Naive thymus-derived CD8-positive, alpha-beta T cell (primary cell): Measurements from ENCODE around the gene PHF23. TPM values are rescaled to one million over a fixed set of nuclear protein-coding genes. Genes with fewer than 3 reads are reported as not detected.

Source experiments
- ATAC-seq, 2 donors: fragments of 150-1000 bp; cut with Tn5 transposase in 1 of 2; sonication (Bioruptor Pico), chemical (Tn5 transposase) in 1 of 2; 1 replicate in 1 of 2; 2 replicates in 1 of 2; pipeline ENCODE4 v1.10.0; 2021; ENCODE audit warnings: mild to moderate bottlenecking in 2 of 2, moderate library complexity in 2 of 2
- POLR2A ChIA-PET: fragments of 350-600 bp; sonication (Branson Sonifier 250); formaldehyde crosslinking; loops from one replicate; lab custom pipeline; 2021; ENCODE audit warnings: antibody characterized with exemption; lab: Charles Lee
- DNase-seq, 10 donors: peaks; one replicate each; pipeline versions ENCODE4 v3.0.0 to v3.0.0-alpha.2; 2020 to 2022
- H3K27ac Mint-ChIP-seq, 10 donors: one replicate each; pipeline ENCODE4 v1.8.0; 2020 to 2022; ENCODE audit warnings: mild to moderate bottlenecking in 10 of 10, mixed read lengths in 10 of 10, moderate library complexity in 4 of 10, inconsistent platforms in 1 of 10
- H3K27me3 Mint-ChIP-seq, 5 donors: one replicate each; pipeline ENCODE4 v1.8.0; 2021 to 2022; ENCODE audit warnings: mixed read lengths in 5 of 5
- H3K36me3 Mint-ChIP-seq, 3 donors: one replicate each; pipeline ENCODE4 v1.8.0; 2020 to 2022; ENCODE audit warnings: mixed read lengths in 3 of 3, mild to moderate bottlenecking in 2 of 3, inconsistent platforms in 1 of 3
- H3K4me1 Mint-ChIP-seq, 4 donors: one replicate each; pipeline ENCODE4 v1.8.0; 2021 to 2022; ENCODE audit warnings: mixed read lengths in 4 of 4
- H3K4me3 Mint-ChIP-seq, 10 donors: one replicate each; pipeline ENCODE4 v1.8.0; 2020 to 2022; ENCODE audit warnings: mild to moderate bottlenecking in 10 of 10, mixed read lengths in 10 of 10, moderate library complexity in 6 of 10, inconsistent platforms in 1 of 10
- H3K9me3 Mint-ChIP-seq, 9 donors: one replicate each; pipeline ENCODE4 v1.8.0; 2020 to 2022; ENCODE audit warnings: mixed read lengths in 9 of 9, mild to moderate bottlenecking in 3 of 9, inconsistent platforms in 1 of 9, moderate library complexity in 1 of 9
- microRNA-seq: library from miRNA; unstranded; fragments of <30 nt; microRNA quantifications from one replicate; pipeline ENCODE4 v1.2.0, GENCODE V29; 2022; ENCODE audit warnings: borderline microRNAs expressed
- polyA plus RNA-seq, 3 donors: library from polyadenylated mRNA; unstranded; fragments of 300-500 nt; fragmentation: Illumina TruSeq; gene quantifications; one replicate each; pipeline ENCODE4 v1.2.3, GENCODE V29; 2021
- total RNA-seq, 8 experiments: library from RNA in 2 of 8; stranded (reverse) in 2 of 8; gene quantifications; one replicate each; pipeline ENCODE4 v1.2.3 and lab custom pipeline; 2021 to 2026

Gene PHF23
- total and polyA plus RNA-seq, 5 experiments from 2014 or later = 18.1 to 53.9 (median 35.7) TPM

DNA sequence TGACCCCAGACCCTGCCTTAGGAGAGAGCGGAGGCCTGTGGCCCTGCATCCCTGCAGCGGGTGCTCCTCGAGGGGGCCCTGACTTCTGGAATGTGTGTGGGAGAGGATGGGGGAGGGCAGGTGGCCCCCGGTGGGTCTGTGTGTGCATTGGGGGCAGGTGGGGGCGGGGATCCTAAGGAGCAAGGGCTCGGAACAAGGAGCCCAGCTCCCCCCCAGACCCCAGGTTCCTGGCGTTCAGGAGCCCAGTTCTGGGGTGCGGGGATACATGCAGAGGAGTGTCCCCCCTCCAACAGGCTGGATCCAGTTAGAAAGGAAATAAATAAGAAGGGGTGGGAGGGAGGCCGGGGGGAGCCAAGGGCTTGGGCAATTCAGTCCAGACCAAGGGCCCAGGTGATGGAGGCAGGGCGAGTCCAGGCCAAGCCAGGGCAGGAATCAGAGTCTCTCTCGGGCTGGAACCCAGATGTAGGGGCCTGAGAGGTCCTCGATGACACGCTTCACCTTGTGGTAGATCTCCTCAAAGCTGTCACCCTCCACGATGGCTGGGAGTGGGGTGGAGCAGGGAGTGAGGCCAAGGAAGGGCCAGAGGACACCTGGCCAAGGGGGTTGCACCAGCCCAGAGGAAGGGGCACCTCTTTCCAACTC, 48.9 kb downstream of the PHF23 start:
- Mint-ChIP-seq H3K4me1 (peaks cover 4 to 9% (median 6%) of the 10 kb centered on the region in 4 donors), H3K27ac (no peak overlapping the region), H3K36me3 (peaks cover 0 to 12% (median 2%) of the 10 kb centered on the region in 3 donors), H3K27me3 (no peaks in the 10 kb centered on the region), H3K9me3 (no peaks in the 10 kb centered on the region), H3K4me3 (no peak overlapping the region)
- ATAC-seq = no peak
- POLR2A ChIA-PET = no interaction called here
- peak in 1 of 10 donors; percentile 46 for DNase-seq

DNA sequence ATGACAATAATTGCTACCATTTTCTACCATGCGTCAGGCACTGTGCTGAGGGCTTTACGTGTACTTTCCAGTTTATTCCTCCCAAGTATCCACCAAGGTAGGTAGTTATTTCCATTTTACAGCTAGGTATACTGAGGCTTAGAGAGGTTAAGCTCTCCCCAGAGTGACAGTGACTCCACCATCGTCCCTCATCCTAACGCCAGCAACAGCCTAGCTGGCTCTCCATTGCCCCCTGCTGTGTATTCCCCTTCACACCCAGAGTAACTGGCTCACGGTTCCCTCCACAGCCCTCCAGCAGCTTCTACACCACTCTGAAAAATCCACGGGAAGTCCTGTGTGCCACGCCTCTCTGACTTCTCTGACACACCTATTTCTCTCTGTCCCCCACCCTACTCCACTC, 53.0 kb downstream of the PHF23 start:
- POLR2A ChIA-PET = no interaction called here

More for the DNA sequence above, 53.0 kb downstream of the PHF23 start:
- Mint-ChIP-seq H3K9me3 (no peaks in the 10 kb centered on the region), H3K27ac (peak overlapping the region in 3 of 10 donors; percentile 66 to 82 (median 75)), H3K4me3 (no peak overlapping the region), H3K36me3 (peaks cover 0 to 3% (median 2%) of the 10 kb centered on the region in 3 donors), H3K4me1 (peaks cover 4 to 7% (median 5%) of the 10 kb centered on the region in 4 donors), H3K27me3 (no peaks in the 10 kb centered on the region)
- DNase-seq (no peak), ATAC-seq (no peak)

Small RNA genes lying within 50 kb of the gene (microRNA-seq; reads per million reads assigned to microRNA genes)
- 735 reads per million, percentile 82 among the genes with 10 or more reads in this experiment for gene MIR324

Other genes with a start within 250 kb of the PHF23 start
Only the 30 nearest of the 36 such genes appear.
- gene SLC16A13, start 203.4 kb downstream of the PHF23 start, total RNA-seq = 10 to 100 TPM; 11.5 to 14.7 TPM
- gene SLC16A13, start 203.4 kb downstream of the PHF23 start, polyA plus RNA-seq = 1 to 10 TPM in 1 of 3 donors, under 1 TPM in 2; 0.93 to 1.2 (median 0.97) TPM
- gene SLC16A11, start 195.4 kb downstream of the PHF23 start, total RNA-seq = 1 to 10 TPM; 2.8 to 3.5 TPM
- gene SLC16A11, start 195.4 kb downstream of the PHF23 start, polyA plus RNA-seq = 1 to 10 TPM; 2.0 to 2.2 (median 2.0) TPM
- under 1 TPM; 0.49 to 0.93 TPM for gene CLEC10A, start 159.2 kb downstream of the PHF23 start, total RNA-seq
- gene CLEC10A, start 159.2 kb downstream of the PHF23 start, polyA plus RNA-seq = under 1 TPM in 1 of 3 donors, not detected in 2; 0.13 TPM
- not detected for gene ASGR2, start 124.6 kb downstream of the PHF23 start, total RNA-seq
- not detected for gene ASGR2, start 124.6 kb downstream of the PHF23 start, polyA plus RNA-seq
- gene ASGR1, start 60.1 kb downstream of the PHF23 start, total RNA-seq = under 1 TPM; 0.58 to 0.68 TPM
- under 1 TPM in 1 of 3 donors, not detected in 2; 0.23 TPM for gene ASGR1, start 60.1 kb downstream of the PHF23 start, polyA plus RNA-seq
- gene DLG4, start 19.6 kb downstream of the PHF23 start, total RNA-seq = 10 to 100 TPM in 1 of 2 experiments, 1 to 10 TPM in 1; 8.4 to 10.2 TPM
- gene DLG4, start 19.6 kb downstream of the PHF23 start, polyA plus RNA-seq = under 1 TPM; 0.24 to 0.62 (median 0.33) TPM
- 100 to 1,000 TPM; 402 TPM for gene ACADVL, start 19.5 kb downstream of the PHF23 start, total RNA-seq
- 10 to 100 TPM; 78.8 to 91.2 (median 85.2) TPM for gene ACADVL, start 19.5 kb downstream of the PHF23 start, polyA plus RNA-seq
- gene DVL2, start 4.9 kb downstream of the PHF23 start, total RNA-seq = 10 to 100 TPM; 80.7 to 81.5 TPM
- 10 to 100 TPM; 19.3 to 26.5 (median 19.3) TPM for gene DVL2, start 4.9 kb downstream of the PHF23 start, polyA plus RNA-seq
- 100 to 1,000 TPM; 268 to 280 TPM for gene GABARAP, start 3.0 kb upstream of the PHF23 start, total RNA-seq
- gene GABARAP, start 3.0 kb upstream of the PHF23 start, polyA plus RNA-seq = 100 to 1,000 TPM; 799 to 964 (median 817) TPM
- gene CTDNEP1, start 12.3 kb upstream of the PHF23 start, total RNA-seq = 100 to 1,000 TPM; 138 to 142 TPM
- gene CTDNEP1, start 12.3 kb upstream of the PHF23 start, polyA plus RNA-seq = 10 to 100 TPM; 33.6 to 42.3 (median 39.7) TPM
- gene ELP5, start 12.8 kb upstream of the PHF23 start, total RNA-seq = 10 to 100 TPM; 35.1 to 36.1 TPM
- 10 to 100 TPM; 55.5 to 94.0 (median 70.8) TPM for gene ELP5, start 12.8 kb upstream of the PHF23 start, polyA plus RNA-seq
- 1 to 10 TPM; 4.2 to 7.4 TPM for gene CLDN7, start 23.0 kb upstream of the PHF23 start, total RNA-seq
- 1 to 10 TPM; 5.7 to 8.6 (median 7.1) TPM for gene CLDN7, start 23.0 kb upstream of the PHF23 start, polyA plus RNA-seq
- gene SLC2A4, start 42.3 kb upstream of the PHF23 start, total RNA-seq = not detected
- gene SLC2A4, start 42.3 kb upstream of the PHF23 start, polyA plus RNA-seq = not detected
- 1 to 10 TPM in 1 of 2 experiments, under 1 TPM in 1; 0.66 to 1.2 TPM for gene YBX2, start 55.2 kb upstream of the PHF23 start, total RNA-seq
- not detected for gene YBX2, start 55.2 kb upstream of the PHF23 start, polyA plus RNA-seq
- gene EIF5A, start 68.2 kb upstream of the PHF23 start, total RNA-seq = 100 to 1,000 TPM; 308 to 327 TPM
- gene EIF5A, start 68.2 kb upstream of the PHF23 start, polyA plus RNA-seq = 100 to 1,000 TPM; 209 to 690 (median 643) TPM
- 100 to 1,000 TPM; 146 to 147 TPM for gene GPS2, start 75.9 kb upstream of the PHF23 start, total RNA-seq
- 100 to 1,000 TPM in 1 of 3 donors, 10 to 100 TPM in 2; 75.7 to 107 (median 98.6) TPM for gene GPS2, start 75.9 kb upstream of the PHF23 start, polyA plus RNA-seq
- 10 to 100 TPM; 74.7 to 82.7 TPM for gene NEURL4, start 89.9 kb upstream of the PHF23 start, total RNA-seq
- gene NEURL4, start 89.9 kb upstream of the PHF23 start, polyA plus RNA-seq = 1 to 10 TPM in 2 of 3 donors, under 1 TPM in 1; 0.90 to 2.7 (median 1.1) TPM
- gene ACAP1, start 97.1 kb upstream of the PHF23 start, total RNA-seq = 100 to 1,000 TPM; 450 to 466 TPM
- 100 to 1,000 TPM; 246 to 295 (median 283) TPM for gene ACAP1, start 97.1 kb upstream of the PHF23 start, polyA plus RNA-seq
- gene KCTD11, start 112.7 kb upstream of the PHF23 start, total RNA-seq = 1 to 10 TPM; 4.6 to 5.0 TPM
- 1 to 10 TPM; 1.2 to 1.6 (median 1.3) TPM for gene KCTD11, start 112.7 kb upstream of the PHF23 start, polyA plus RNA-seq
- not detected for gene TMEM95, start 115.7 kb upstream of the PHF23 start, total RNA-seq
- not detected for gene TMEM95, start 115.7 kb upstream of the PHF23 start, polyA plus RNA-seq
- 10 to 100 TPM; 20.8 to 23.1 TPM for gene TNK1, start 141.6 kb upstream of the PHF23 start, total RNA-seq
- 1 to 10 TPM; 5.8 to 8.5 (median 7.6) TPM for gene TNK1, start 141.6 kb upstream of the PHF23 start, polyA plus RNA-seq
- 10 to 100 TPM; 75.8 to 79.4 TPM for gene PLSCR3, start 155.1 kb upstream of the PHF23 start, total RNA-seq
- gene PLSCR3, start 155.1 kb upstream of the PHF23 start, polyA plus RNA-seq = 100 to 1,000 TPM in 2 of 3 donors, 10 to 100 TPM in 1; 90.5 to 152 (median 125) TPM
- 10 to 100 TPM; 45.4 to 50.9 TPM for gene TMEM256, start 164.6 kb upstream of the PHF23 start, total RNA-seq
- gene TMEM256, start 164.6 kb upstream of the PHF23 start, polyA plus RNA-seq = 10 to 100 TPM; 62.6 to 96.5 (median 81.4) TPM
- 10 to 100 TPM; 12.3 to 14.7 TPM for gene NLGN2, start 168.4 kb upstream of the PHF23 start, total RNA-seq
- under 1 TPM; 0.03 to 0.23 (median 0.08) TPM for gene NLGN2, start 168.4 kb upstream of the PHF23 start, polyA plus RNA-seq
- gene SPEM1, start 180.9 kb upstream of the PHF23 start, total RNA-seq = not detected
- gene SPEM1, start 180.9 kb upstream of the PHF23 start, polyA plus RNA-seq = not detected
- gene SPEM2, start 186.2 kb upstream of the PHF23 start, total RNA-seq = not detected
- gene SPEM2, start 186.2 kb upstream of the PHF23 start, polyA plus RNA-seq = not detected
- not detected for gene SPEM3, start 189.4 kb upstream of the PHF23 start, total RNA-seq
- gene SPEM3, start 189.4 kb upstream of the PHF23 start, polyA plus RNA-seq = not detected
- 10 to 100 TPM; 12.2 to 12.8 TPM for gene TMEM102, start 196.0 kb upstream of the PHF23 start, total RNA-seq
- 10 to 100 TPM in 2 of 3 donors, 1 to 10 TPM in 1; 9.8 to 19.1 (median 12.1) TPM for gene TMEM102, start 196.0 kb upstream of the PHF23 start, polyA plus RNA-seq
- 1 to 10 TPM; 2.4 to 3.0 TPM for gene FGF11, start 200.1 kb upstream of the PHF23 start, total RNA-seq
- under 1 TPM; 0.10 to 0.32 (median 0.22) TPM for gene FGF11, start 200.1 kb upstream of the PHF23 start, polyA plus RNA-seq
- gene CHRNB1, start 205.6 kb upstream of the PHF23 start, total RNA-seq = 1 to 10 TPM; 5.4 to 7.3 TPM
- 10 to 100 TPM; 18.1 to 24.5 (median 24.3) TPM for gene CHRNB1, start 205.6 kb upstream of the PHF23 start, polyA plus RNA-seq